ENCODE results near the gene TMEM234. TPM values are rescaled to one million over a fixed set of nuclear protein-coding genes. Genes with fewer than 3 reads are reported as not detected.

The TMEM234 gene
- total RNA-seq, 1 donor from 2014 or later: 22.3 TPM

- Histone ChIP-seq H3K9me3 (no peaks in the 10 kb centered on the region), H3K36me3 (peaks cover 92% of the 10 kb centered on the region), H3K4me1 (peaks cover 27% of the 10 kb centered on the region), H3K27me3 (no peaks in the 10 kb centered on the region), H3K4me3 (no peak overlapping the region), H3K27ac (no peak overlapping the region)
- intact Hi-C loops (cut with DNase I): no loop called here
- DNase-seq (no peak), ATAC-seq (no peak)
- TF ChIP-seq, protein P1, sequence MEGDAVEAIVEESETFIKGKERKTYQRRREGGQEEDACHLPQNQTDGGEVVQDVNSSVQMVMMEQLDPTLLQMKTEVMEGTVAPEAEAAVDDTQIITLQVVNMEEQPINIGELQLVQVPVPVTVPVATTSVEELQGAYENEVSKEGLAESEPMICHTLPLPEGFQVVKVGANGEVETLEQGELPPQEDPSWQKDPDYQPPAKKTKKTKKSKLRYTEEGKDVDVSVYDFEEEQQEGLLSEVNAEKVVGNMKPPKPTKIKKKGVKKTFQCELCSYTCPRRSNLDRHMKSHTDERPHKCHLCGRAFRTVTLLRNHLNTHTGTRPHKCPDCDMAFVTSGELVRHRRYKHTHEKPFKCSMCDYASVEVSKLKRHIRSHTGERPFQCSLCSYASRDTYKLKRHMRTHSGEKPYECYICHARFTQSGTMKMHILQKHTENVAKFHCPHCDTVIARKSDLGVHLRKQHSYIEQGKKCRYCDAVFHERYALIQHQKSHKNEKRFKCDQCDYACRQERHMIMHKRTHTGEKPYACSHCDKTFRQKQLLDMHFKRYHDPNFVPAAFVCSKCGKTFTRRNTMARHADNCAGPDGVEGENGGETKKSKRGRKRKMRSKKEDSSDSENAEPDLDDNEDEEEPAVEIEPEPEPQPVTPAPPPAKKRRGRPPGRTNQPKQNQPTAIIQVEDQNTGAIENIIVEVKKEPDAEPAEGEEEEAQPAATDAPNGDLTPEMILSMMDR (IDR thresholded peaks at IDR 0.05): no peak
These were observed 35.7 kb downstream of the TMEM234 start for GRCh38 chr1:32186491-32186890.

- H3K4me1 ChIP-seq: peaks cover 31% of the 10 kb centered on the region
These were observed 36.1 kb downstream of the TMEM234 start for GRCh38 chr1:32186077-32186476.

DNA sequence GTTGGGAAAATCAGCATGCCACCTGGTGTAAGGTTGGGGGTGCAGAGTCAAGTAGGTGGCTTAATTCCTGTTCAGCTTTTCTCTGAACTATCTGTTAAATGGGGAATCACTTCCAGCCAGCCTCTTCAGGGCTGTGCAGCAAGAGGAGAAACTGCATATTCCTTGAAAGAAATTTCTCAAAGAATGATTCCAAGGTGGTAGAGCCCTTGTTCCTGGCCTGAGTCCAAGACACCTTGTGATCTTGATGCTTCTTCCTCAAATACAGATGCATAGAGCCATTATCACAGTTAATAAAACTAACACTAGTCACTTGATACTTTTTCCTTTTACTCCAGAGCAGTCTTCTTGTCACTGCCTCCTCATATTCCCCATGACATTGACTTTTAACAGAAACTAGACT lies 37.5 kb downstream of the TMEM234 start:
- Histone ChIP-seq H3K4me1 (peaks cover 37% of the 10 kb centered on the region), H3K9me3 (no peaks in the 10 kb centered on the region), H3K27ac (no peak overlapping the region), H3K27me3 (no peaks in the 10 kb centered on the region), H3K36me3 (peaks cover 79% of the 10 kb centered on the region), H3K4me3 (no peak overlapping the region)
- intact Hi-C loops (cut with DNase I): no loop called here
- DNase-seq (no peak), ATAC-seq (no peak)
- TF ChIP-seq, protein P1 (IDR thresholded peaks at IDR 0.05): no peak

More at GRCh38 chr1:32186077-32186476, 36.1 kb downstream of the TMEM234 start:
- DNase-seq: no peak
- no peak for ATAC-seq
- TF ChIP-seq, protein P1 (IDR thresholded peaks at IDR 0.05): no peak
- Histone ChIP-seq H3K4me3 (no peak overlapping the region), H3K27me3 (no peaks in the 10 kb centered on the region), H3K9me3 (no peaks in the 10 kb centered on the region), H3K27ac (no peak overlapping the region), H3K36me3 (peaks cover 92% of the 10 kb centered on the region)
- intact Hi-C loops (cut with DNase I): no loop called here

- ATAC-seq: no peak
- peaks cover 53% of the 10 kb centered on the region for H3K36me3 ChIP-seq
- H3K4me1 ChIP-seq: peaks cover 45% of the 10 kb centered on the region
- TF ChIP-seq, protein P1 (IDR thresholded peaks at IDR 0.05): no peak
- H3K27ac ChIP-seq: no peak overlapping the region
- H3K27me3 ChIP-seq: no peaks in the 10 kb centered on the region
- H3K4me3 ChIP-seq: no peak overlapping the region
- no peak for DNase-seq
- no peaks in the 10 kb centered on the region for H3K9me3 ChIP-seq
- intact Hi-C loops (cut with DNase I): no loop called here
These were observed 40.1 kb downstream of the TMEM234 start for GRCh38 chr1:32182060-32182459.

DNA sequence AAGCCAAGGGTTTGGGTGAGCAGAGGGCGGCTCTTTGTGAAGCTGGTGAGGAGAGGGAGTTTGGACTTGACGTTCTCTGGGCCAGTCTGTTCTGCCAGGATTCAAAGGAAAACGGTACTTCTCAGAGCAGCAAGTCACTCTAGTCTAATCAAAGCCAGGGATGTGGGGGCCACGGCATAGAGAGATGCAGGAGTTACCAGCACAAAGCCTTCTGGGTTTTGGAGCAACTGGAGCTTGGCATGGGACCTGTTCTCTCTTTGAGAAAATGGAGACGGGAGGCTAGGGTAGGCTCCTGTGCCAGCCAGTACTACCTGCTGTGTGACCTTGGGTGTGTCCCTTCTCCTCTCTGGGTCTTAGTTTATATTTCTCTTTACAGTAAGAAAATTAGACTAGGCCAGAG lies 40.6 kb downstream of the TMEM234 start:
- H3K36me3 ChIP-seq: peaks cover 48% of the 10 kb centered on the region
- peak overlapping the region; percentile 80 for H3K4me3 ChIP-seq
- H3K9me3 ChIP-seq: no peaks in the 10 kb centered on the region
- H3K4me1 ChIP-seq: peaks cover 45% of the 10 kb centered on the region
- intact Hi-C loops (cut with DNase I): no loop called here
- no peak for ATAC-seq
- TF ChIP-seq, protein P1 (IDR thresholded peaks at IDR 0.05): no peak
- no peaks in the 10 kb centered on the region for H3K27me3 ChIP-seq
- H3K27ac ChIP-seq: no peak overlapping the region
- DNase-seq: no peak

DNA sequence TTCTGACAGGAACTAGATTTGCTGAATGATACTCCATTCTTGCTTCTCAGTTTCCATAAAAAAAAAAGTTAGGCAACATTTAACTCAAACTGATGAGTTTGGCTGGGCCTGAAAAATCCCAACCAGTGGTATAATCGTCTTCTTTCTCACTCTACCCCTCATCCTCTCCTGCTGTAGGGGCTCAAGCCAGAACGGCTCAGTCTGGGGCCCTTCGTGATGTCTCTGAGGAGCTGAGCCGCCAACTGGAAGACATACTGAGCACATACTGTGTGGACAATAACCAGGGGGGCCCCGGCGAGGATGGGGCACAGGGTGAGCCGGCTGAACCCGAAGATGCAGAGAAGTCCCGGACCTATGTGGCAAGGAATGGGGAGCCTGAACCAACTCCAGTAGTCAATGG lies 41.1 kb downstream of the TMEM234 start:
- peak overlapping the region; percentile 80 for H3K4me3 ChIP-seq
- H3K9me3 ChIP-seq: no peaks in the 10 kb centered on the region
- H3K27ac ChIP-seq: no peak overlapping the region
- H3K4me1 ChIP-seq: peaks cover 45% of the 10 kb centered on the region
- H3K27me3 ChIP-seq: no peaks in the 10 kb centered on the region
- DNase-seq: no peak
- ATAC-seq: no peak
- H3K36me3 ChIP-seq: peaks cover 43% of the 10 kb centered on the region
- intact Hi-C loops (cut with DNase I): no loop called here
- TF ChIP-seq, protein P1 (IDR thresholded peaks at IDR 0.05): no peak

All from upper lobe of right lung (tissue), 1 donor.